ENCODE measurements around the gene STXBP5.

STXBP5 gene

DNA sequence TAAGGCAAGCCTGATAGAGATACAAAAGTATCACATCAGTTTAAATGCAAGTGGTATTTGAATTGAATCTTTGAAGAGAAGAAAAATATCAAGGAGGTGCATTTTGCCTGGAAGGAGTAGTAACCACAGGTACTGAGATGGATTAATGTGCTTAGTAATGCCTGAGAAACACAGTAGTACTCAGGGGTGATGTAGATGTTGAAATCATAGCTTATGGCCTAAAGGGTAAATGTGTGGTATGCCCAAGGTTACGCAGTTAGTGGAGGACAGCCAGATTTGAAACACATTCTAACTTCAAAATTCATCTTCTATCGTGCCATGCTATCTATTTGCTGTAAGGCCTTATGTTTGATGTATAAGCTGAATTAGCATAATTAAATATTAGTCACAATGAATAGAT is 55.9 kb downstream of the STXBP5 start:
- Histone ChIP-seq H3K27ac (ENCODE audit: insufficient read depth in 1 of 2, low read depth in 1 of 2, low read length in 2 of 2, poor library complexity in 1 of 2, severe bottlenecking in 2 of 2) (no peak overlapping the region), H3K36me3 (ENCODE audit: control insufficient read depth in 4 of 4, insufficient read depth in 4 of 4, low read length in 3 of 4) (peaks cover 11 to 22% (median 16%) of the 10 kb centered on the region in 4 experiments), H3K4me1 (ENCODE audit: control extremely low read depth in 1 of 4, control insufficient read depth in 4 of 4, insufficient read depth in 4 of 4, low read length in 3 of 4) (no peaks in the 10 kb centered on the region), H3K27me3 (replicated peaks in 2 of 5; ENCODE audit: control insufficient read depth in 4 of 5, insufficient read depth in 5 of 5, low read length in 4 of 5) (no peaks in the 10 kb centered on the region), H3K4me3 (ENCODE audit: control insufficient read depth in 1 of 7, extremely low read depth in 1 of 7, insufficient read depth in 4 of 7, low read depth in 2 of 7, low read length in 6 of 7) (no peak overlapping the region), H3K9me3 (ENCODE audit: control extremely low read depth in 1 of 5, control insufficient read depth in 4 of 5, insufficient read depth in 2 of 5, low read depth in 1 of 5, low read length in 4 of 5) (no peaks in the 10 kb centered on the region)
- no CpG with 5 or more reads among the region's 2 CpGs for WGBS (ENCODE audit: insufficient coverage)
- ChIA-PET CTCF (interaction anchor here (1.0 kb wide), 1 partner anchor 17 kb away, joined by 3 read pairs; no protein-coding TSS in a partner anchor), POLR2A (no interaction called here)
- DNase-seq = no peak

DNA sequence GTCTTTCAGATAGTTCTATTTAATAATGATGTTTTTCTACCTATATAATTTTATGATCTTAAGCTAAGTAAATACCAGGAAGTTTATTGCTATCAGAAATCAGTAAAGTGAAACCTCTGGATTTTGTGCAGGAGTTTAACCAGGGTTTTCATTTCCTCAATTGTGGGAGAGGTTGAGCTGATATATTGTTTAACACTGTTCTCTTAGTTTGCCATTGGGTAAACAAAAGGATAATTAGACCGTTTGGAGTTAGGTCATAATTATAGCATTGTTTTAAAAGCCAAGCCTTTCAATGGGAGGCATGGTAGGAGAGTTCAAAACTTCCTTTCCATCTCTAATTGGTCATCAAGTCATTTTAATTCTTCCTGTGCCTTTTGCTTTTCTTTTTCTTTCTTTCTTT is 58.7 kb downstream of the STXBP5 start:
- no CpG with 5 or more reads among the region's 1 CpG for WGBS (ENCODE audit: insufficient coverage)
- ChIA-PET POLR2A (no interaction called here), CTCF (no interaction called here)
- DNase-seq = no peak
- Histone ChIP-seq H3K4me1 (ENCODE audit: control extremely low read depth in 1 of 4, control insufficient read depth in 4 of 4, insufficient read depth in 4 of 4, low read length in 3 of 4) (no peaks in the 10 kb centered on the region), H3K27me3 (replicated peaks in 2 of 5; ENCODE audit: control insufficient read depth in 4 of 5, insufficient read depth in 5 of 5, low read length in 4 of 5) (no peaks in the 10 kb centered on the region), H3K36me3 (ENCODE audit: control insufficient read depth in 4 of 4, insufficient read depth in 4 of 4, low read length in 3 of 4) (peaks cover 15 to 41% (median 30%) of the 10 kb centered on the region in 4 experiments), H3K27ac (ENCODE audit: insufficient read depth in 1 of 2, low read depth in 1 of 2, low read length in 2 of 2, poor library complexity in 1 of 2, severe bottlenecking in 2 of 2) (no peak overlapping the region), H3K4me3 (ENCODE audit: control insufficient read depth in 1 of 7, extremely low read depth in 1 of 7, insufficient read depth in 4 of 7, low read depth in 2 of 7, low read length in 6 of 7) (no peak overlapping the region), H3K9me3 (ENCODE audit: control extremely low read depth in 1 of 5, control insufficient read depth in 4 of 5, insufficient read depth in 2 of 5, low read depth in 1 of 5, low read length in 4 of 5) (no peaks in the 10 kb centered on the region)

DNA sequence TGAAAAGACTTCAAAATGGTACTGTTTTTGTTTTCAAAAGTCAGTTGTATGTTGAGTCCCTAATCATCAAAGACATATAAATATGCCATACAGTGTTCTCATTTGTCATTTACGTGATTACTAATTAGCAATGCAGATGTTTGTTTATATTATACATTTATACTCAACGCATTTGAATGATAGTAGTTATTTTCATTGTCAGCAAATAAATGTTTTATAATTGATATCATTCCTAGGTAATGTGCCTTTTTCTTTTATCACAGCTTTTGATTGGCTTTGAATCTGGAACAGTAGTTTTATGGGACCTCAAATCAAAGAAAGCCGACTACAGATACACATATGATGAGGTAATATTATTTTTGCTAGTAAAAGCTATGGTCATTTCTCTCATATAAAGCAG is 62.6 kb downstream of the STXBP5 start:
- Histone ChIP-seq H3K27me3 (replicated peaks in 2 of 5; ENCODE audit: control insufficient read depth in 4 of 5, insufficient read depth in 5 of 5, low read length in 4 of 5) (no peaks in the 10 kb centered on the region), H3K9me3 (ENCODE audit: control extremely low read depth in 1 of 5, control insufficient read depth in 4 of 5, insufficient read depth in 2 of 5, low read depth in 1 of 5, low read length in 4 of 5) (no peaks in the 10 kb centered on the region), H3K36me3 (ENCODE audit: control insufficient read depth in 4 of 4, insufficient read depth in 4 of 4, low read length in 3 of 4) (peaks cover 15 to 58% (median 38%) of the 10 kb centered on the region in 4 experiments), H3K27ac (ENCODE audit: insufficient read depth in 1 of 2, low read depth in 1 of 2, low read length in 2 of 2, poor library complexity in 1 of 2, severe bottlenecking in 2 of 2) (no peak overlapping the region), H3K4me3 (ENCODE audit: control insufficient read depth in 1 of 7, extremely low read depth in 1 of 7, insufficient read depth in 4 of 7, low read depth in 2 of 7, low read length in 6 of 7) (no peak overlapping the region), H3K4me1 (ENCODE audit: control extremely low read depth in 1 of 4, control insufficient read depth in 4 of 4, insufficient read depth in 4 of 4, low read length in 3 of 4) (no peaks in the 10 kb centered on the region)
- POLR2A ChIA-PET = no interaction called here
- CTCF ChIA-PET = no interaction called here
- no CpG with 5 or more reads among the region's 3 CpGs for WGBS (ENCODE audit: insufficient coverage)
- no peak for DNase-seq

DNA sequence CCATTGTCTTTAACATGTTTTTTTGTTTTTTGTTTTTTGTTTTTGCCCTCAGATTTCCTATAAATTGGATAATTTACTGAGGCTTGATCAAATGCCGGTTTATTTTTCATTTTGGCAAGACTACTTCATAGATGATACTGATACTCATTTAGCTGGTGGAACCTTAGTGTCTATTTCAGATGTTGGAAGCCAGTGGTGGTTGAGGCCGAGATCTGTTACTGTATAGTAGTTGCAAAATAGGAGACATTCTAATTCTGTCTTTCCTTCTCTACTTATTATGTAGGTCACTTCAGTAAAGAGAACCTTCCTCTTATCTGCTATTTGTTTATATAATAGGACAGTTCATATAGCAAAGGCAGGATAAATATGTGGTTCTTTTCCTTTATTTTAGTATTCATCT is 63.4 kb downstream of the STXBP5 start:
- H3K4me3 ChIP-seq (ENCODE audit: control insufficient read depth in 1 of 7, extremely low read depth in 1 of 7, insufficient read depth in 4 of 7, low read depth in 2 of 7, low read length in 6 of 7) = no peak overlapping the region
- 100% methylated on average over 1 of the region's 2 CpGs for WGBS (ENCODE audit: insufficient coverage)
- POLR2A ChIA-PET = no interaction called here
- no peak overlapping the region for H3K27ac ChIP-seq (ENCODE audit: insufficient read depth in 1 of 2, low read depth in 1 of 2, low read length in 2 of 2, poor library complexity in 1 of 2, severe bottlenecking in 2 of 2)
- H3K36me3 ChIP-seq (ENCODE audit: control insufficient read depth in 4 of 4, insufficient read depth in 4 of 4, low read length in 3 of 4) = peaks cover 17 to 60% (median 41%) of the 10 kb centered on the region in 4 experiments
- H3K27me3 ChIP-seq (replicated peaks in 2 of 5; ENCODE audit: control insufficient read depth in 4 of 5, insufficient read depth in 5 of 5, low read length in 4 of 5) = no peaks in the 10 kb centered on the region
- no peaks in the 10 kb centered on the region for H3K9me3 ChIP-seq (ENCODE audit: control extremely low read depth in 1 of 5, control insufficient read depth in 4 of 5, insufficient read depth in 2 of 5, low read depth in 1 of 5, low read length in 4 of 5)
- no peak for DNase-seq
- no peaks in the 10 kb centered on the region for H3K4me1 ChIP-seq (ENCODE audit: control extremely low read depth in 1 of 4, control insufficient read depth in 4 of 4, insufficient read depth in 4 of 4, low read length in 3 of 4)
- CTCF ChIA-PET = no interaction called here

DNA sequence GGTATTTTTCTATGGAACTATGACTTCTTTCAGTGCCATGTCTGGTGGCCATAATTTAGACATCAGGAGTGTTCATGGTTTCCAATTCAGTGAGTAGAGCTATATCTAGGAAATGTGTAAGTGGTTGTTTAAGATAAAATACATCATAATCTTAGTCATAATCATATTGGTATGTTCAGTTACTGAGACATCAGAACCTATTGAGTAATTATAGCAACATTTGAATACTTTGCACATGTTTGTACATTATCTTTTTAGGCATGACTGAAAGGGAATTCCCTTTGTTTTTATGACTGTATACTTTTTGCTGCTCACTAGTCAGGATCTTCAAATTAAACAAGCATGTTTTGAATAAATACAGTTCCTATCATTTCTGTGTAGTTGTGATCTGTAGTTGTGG is 64.0 kb downstream of the STXBP5 start:
- no peak for DNase-seq
- ChIA-PET CTCF (no interaction called here), POLR2A (no interaction called here)
- no peaks in the 10 kb centered on the region for H3K27me3 ChIP-seq (replicated peaks in 2 of 5; ENCODE audit: control insufficient read depth in 4 of 5, insufficient read depth in 5 of 5, low read length in 4 of 5)
- H3K9me3 ChIP-seq (ENCODE audit: control extremely low read depth in 1 of 5, control insufficient read depth in 4 of 5, insufficient read depth in 2 of 5, low read depth in 1 of 5, low read length in 4 of 5) = no peaks in the 10 kb centered on the region
- H3K36me3 ChIP-seq (ENCODE audit: control insufficient read depth in 4 of 4, insufficient read depth in 4 of 4, low read length in 3 of 4) = peaks cover 16 to 64% (median 44%) of the 10 kb centered on the region in 4 experiments
- H3K27ac ChIP-seq (ENCODE audit: insufficient read depth in 1 of 2, low read depth in 1 of 2, low read length in 2 of 2, poor library complexity in 1 of 2, severe bottlenecking in 2 of 2) = no peak overlapping the region
- no peak overlapping the region for H3K4me3 ChIP-seq (ENCODE audit: control insufficient read depth in 1 of 7, extremely low read depth in 1 of 7, insufficient read depth in 4 of 7, low read depth in 2 of 7, low read length in 6 of 7)
- H3K4me1 ChIP-seq (ENCODE audit: control extremely low read depth in 1 of 4, control insufficient read depth in 4 of 4, insufficient read depth in 4 of 4, low read length in 3 of 4) = no peaks in the 10 kb centered on the region

DNA sequence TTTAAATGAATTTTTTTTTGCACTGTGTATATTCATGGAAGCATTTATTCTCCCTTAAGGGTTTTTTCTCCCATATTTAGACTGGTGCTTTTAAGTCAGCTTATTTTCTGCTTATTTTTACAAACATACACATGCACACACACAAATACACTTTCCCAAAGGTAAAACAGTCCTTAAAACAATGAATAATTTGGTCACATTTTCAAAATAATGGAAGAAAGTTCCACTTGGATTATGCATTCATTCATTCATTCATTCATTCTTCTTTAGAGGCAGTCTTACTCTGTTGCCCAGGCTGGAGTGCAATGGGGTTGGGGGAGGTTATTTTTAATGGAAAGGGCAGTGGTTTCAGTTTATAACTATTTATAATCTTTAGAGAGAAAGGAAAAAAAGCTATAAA is 69.8 kb downstream of the STXBP5 start:
- peaks cover 7 to 58% (median 33%) of the 10 kb centered on the region in 4 experiments for H3K36me3 ChIP-seq (ENCODE audit: control insufficient read depth in 4 of 4, insufficient read depth in 4 of 4, low read length in 3 of 4)
- POLR2A ChIA-PET = interaction anchor here (0.6 kb wide), 1 partner anchor 53 kb away, joined by 7 read pairs; no protein-coding TSS in a partner anchor
- CTCF ChIA-PET = interaction anchor here (0.7 to 2.7 kb wide), 6 partner anchors 9 to 378 kb away, joined by 3 to 16 read pairs (median 3); no protein-coding TSS in a partner anchor

DNA sequence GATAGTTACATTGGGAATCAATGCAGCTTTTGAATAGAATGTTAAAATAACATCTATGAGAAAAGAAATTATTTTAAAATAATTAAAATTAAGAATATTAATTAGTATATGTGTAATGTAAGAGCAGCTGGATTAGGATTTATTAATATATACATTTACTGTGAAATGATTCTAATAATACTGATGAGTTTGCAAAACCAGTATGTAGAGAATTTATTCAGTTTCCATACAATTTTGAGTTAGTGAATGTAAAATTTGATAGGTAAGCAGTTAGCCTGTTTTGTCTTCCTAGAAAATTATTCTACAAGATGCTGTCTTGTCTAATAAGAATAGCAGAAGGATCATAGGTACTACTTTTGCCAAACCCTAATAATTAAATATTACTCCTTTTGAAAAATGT is 70.6 kb downstream of the STXBP5 start:
- H3K9me3 ChIP-seq (ENCODE audit: control extremely low read depth in 1 of 5, control insufficient read depth in 4 of 5, insufficient read depth in 2 of 5, low read depth in 1 of 5, low read length in 4 of 5) = peaks cover 0 to 11% (median 6%) of the 10 kb centered on the region in 5 experiments
- peaks cover 0 to 4% (median 0%) of the 10 kb centered on the region in 4 experiments for H3K4me1 ChIP-seq (ENCODE audit: control extremely low read depth in 1 of 4, control insufficient read depth in 4 of 4, insufficient read depth in 4 of 4, low read length in 3 of 4)
- CTCF ChIA-PET = interaction anchor here (1.0 to 2.7 kb wide), 4 partner anchors 9 to 379 kb away, joined by 3 to 16 read pairs (median 4); no protein-coding TSS in a partner anchor
- POLR2A ChIA-PET = no interaction called here
- no peak overlapping the region for H3K4me3 ChIP-seq (ENCODE audit: control insufficient read depth in 1 of 7, extremely low read depth in 1 of 7, insufficient read depth in 4 of 7, low read depth in 2 of 7, low read length in 6 of 7)
- H3K27me3 ChIP-seq (replicated peaks in 2 of 5; ENCODE audit: control insufficient read depth in 4 of 5, insufficient read depth in 5 of 5, low read length in 4 of 5) = no peaks in the 10 kb centered on the region
- DNase-seq = no peak
- no peak overlapping the region for H3K27ac ChIP-seq (ENCODE audit: insufficient read depth in 1 of 2, low read depth in 1 of 2, low read length in 2 of 2, poor library complexity in 1 of 2, severe bottlenecking in 2 of 2)
- peaks cover 10 to 57% (median 33%) of the 10 kb centered on the region in 4 experiments for H3K36me3 ChIP-seq (ENCODE audit: control insufficient read depth in 4 of 4, insufficient read depth in 4 of 4, low read length in 3 of 4)

More for the DNA sequence above, 69.8 kb downstream of the STXBP5 start:
- Histone ChIP-seq H3K4me3 (ENCODE audit: control insufficient read depth in 1 of 7, extremely low read depth in 1 of 7, insufficient read depth in 4 of 7, low read depth in 2 of 7, low read length in 6 of 7) (no peak overlapping the region), H3K9me3 (ENCODE audit: control extremely low read depth in 1 of 5, control insufficient read depth in 4 of 5, insufficient read depth in 2 of 5, low read depth in 1 of 5, low read length in 4 of 5) (peaks cover 0 to 9% (median 6%) of the 10 kb centered on the region in 5 experiments), H3K27me3 (replicated peaks in 2 of 5; ENCODE audit: control insufficient read depth in 4 of 5, insufficient read depth in 5 of 5, low read length in 4 of 5) (no peaks in the 10 kb centered on the region), H3K27ac (ENCODE audit: insufficient read depth in 1 of 2, low read depth in 1 of 2, low read length in 2 of 2, poor library complexity in 1 of 2, severe bottlenecking in 2 of 2) (no peak overlapping the region), H3K4me1 (ENCODE audit: control extremely low read depth in 1 of 4, control insufficient read depth in 4 of 4, insufficient read depth in 4 of 4, low read length in 3 of 4) (no peaks in the 10 kb centered on the region)
- no peak for DNase-seq
